Memory B cell (primary cell): ENCODE data around the gene CEP85L.
A peak's percentile ranks its signal among the peaks of the same experiment; 100 is the strongest.

ENCODE experiments used
- ATAC-seq: fragments of 150-1000 bp; cut with Tn5 transposase; 2 replicates; pipeline ENCODE4 v1.10.0; 2021; ENCODE audit warnings: low read depth, mild to moderate bottlenecking, moderate library complexity
- DNase-seq, 2 donors: peaks; one replicate each; pipeline ENCODE4 v3.0.0; 2022; ENCODE audit warnings: low spot score in 2 of 2
- H3K27ac Mint-ChIP-seq: one replicate; pipeline ENCODE4 v1.8.0; 2022; ENCODE audit warnings: mild to moderate bottlenecking, moderate library complexity, mixed read lengths
- H3K27me3 Mint-ChIP-seq: one replicate; pipeline ENCODE4 v1.8.0; 2022; ENCODE audit warnings: mixed read lengths
- H3K36me3 Mint-ChIP-seq: one replicate; pipeline ENCODE4 v1.8.0; 2022; ENCODE audit warnings: mild to moderate bottlenecking, mixed read lengths
- H3K4me1 Mint-ChIP-seq: one replicate; pipeline ENCODE4 v1.8.0; 2022; ENCODE audit warnings: mixed read lengths
- H3K4me3 Mint-ChIP-seq: one replicate; pipeline ENCODE4 v1.8.0; 2022; ENCODE audit warnings: mild to moderate bottlenecking, moderate library complexity, mixed read lengths
- H3K9me3 Mint-ChIP-seq: one replicate; pipeline ENCODE4 v1.8.0; 2022; ENCODE audit warnings: mixed read lengths

The CEP85L gene

DNA sequence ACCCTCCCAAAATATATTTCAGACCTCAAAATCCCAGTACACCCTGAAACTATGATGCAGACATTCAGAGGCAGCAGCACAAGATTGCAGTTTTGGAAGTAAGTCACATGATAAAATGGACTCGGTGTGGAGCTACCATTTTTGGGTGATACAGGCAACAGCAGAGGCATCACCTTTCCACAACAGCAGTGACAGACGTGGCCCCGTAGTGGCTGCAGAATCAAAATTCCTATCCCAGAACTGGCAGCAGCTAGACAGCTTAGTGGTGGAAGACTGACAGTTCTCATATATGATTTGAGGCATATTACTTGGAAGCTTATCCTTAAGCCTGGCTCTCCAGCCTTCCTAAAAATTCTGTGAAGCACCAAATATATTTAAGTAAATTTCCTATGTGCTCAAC, 83.4 kb downstream of the CEP85L start:
- H3K36me3 Mint-ChIP-seq = peaks cover 5% of the 10 kb centered on the region
- no peak for ATAC-seq
- no peaks in the 10 kb centered on the region for H3K9me3 Mint-ChIP-seq
- no peaks in the 10 kb centered on the region for H3K27me3 Mint-ChIP-seq
- peaks cover 7% of the 10 kb centered on the region for H3K4me1 Mint-ChIP-seq
- H3K4me3 Mint-ChIP-seq = no peak overlapping the region
- DNase-seq = no peak
- peak overlapping the region; percentile 7 for H3K27ac Mint-ChIP-seq

DNA sequence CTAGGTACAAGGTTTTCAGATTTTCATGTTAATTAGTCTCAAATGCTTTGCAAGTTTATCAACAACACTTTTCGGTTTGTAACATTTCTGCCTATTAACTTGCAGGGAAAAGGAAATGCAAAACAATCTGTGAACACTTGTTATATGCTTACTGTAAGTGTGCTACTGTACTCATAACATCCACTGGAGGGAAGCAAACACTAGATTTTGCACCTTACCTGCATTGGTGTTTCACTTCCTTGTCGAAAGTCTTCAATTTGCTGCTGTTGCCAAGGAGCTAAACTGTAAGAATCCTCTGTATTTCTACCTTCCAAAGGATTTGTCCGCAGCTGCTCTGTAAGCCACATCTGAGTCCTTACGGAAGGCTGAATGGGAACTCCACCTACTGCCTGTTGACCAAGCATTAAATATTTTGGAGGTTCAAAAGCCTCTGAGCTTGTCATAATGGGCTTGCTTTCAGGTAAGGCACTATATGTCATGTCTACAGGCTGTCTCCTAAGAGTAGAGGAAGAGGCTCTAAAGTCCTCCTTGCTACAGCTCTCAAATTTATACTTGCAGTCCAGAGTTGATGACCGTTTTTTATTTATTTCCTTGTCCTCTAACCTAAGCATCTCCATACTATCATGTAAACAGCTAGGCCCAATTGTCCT, 86.0 kb downstream of the CEP85L start:
- peaks cover 7% of the 10 kb centered on the region for H3K4me1 Mint-ChIP-seq
- no peaks in the 10 kb centered on the region for H3K9me3 Mint-ChIP-seq
- no peaks in the 10 kb centered on the region for H3K27me3 Mint-ChIP-seq

DNA sequence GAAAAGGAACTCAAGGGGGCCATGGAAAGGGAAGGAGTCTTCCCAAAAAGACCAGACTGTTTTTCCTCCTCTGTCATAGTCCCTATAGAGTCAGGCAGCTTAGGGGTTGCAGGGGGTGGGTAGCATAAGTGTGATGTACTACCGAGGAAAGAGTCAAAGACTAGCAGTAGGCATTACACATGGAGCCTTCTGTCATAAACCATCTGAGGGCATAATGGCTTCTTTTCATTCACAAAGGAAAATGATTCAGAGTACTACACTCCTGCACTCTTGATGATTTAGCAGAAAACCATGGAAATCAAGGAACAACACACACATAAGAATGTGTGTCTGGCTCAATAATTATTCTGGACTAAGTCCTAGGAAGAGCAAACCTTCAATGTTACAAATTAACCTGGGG, 88.4 kb downstream of the CEP85L start:
- DNase-seq = no peak
- Mint-ChIP-seq H3K36me3 (peaks cover 9% of the 10 kb centered on the region), H3K27ac (no peak overlapping the region), H3K4me1 (peaks cover 15% of the 10 kb centered on the region), H3K4me3 (no peak overlapping the region), H3K9me3 (no peaks in the 10 kb centered on the region), H3K27me3 (no peaks in the 10 kb centered on the region)
- ATAC-seq = no peak

More for the DNA sequence above, 86.0 kb downstream of the CEP85L start:
- DNase-seq = peak; percentile 30 to 60
- ATAC-seq = peak; percentile 100
- Mint-ChIP-seq H3K36me3 (peaks cover 6% of the 10 kb centered on the region), H3K27ac (peak overlapping the region; percentile 23), H3K4me3 (no peak overlapping the region)

DNA sequence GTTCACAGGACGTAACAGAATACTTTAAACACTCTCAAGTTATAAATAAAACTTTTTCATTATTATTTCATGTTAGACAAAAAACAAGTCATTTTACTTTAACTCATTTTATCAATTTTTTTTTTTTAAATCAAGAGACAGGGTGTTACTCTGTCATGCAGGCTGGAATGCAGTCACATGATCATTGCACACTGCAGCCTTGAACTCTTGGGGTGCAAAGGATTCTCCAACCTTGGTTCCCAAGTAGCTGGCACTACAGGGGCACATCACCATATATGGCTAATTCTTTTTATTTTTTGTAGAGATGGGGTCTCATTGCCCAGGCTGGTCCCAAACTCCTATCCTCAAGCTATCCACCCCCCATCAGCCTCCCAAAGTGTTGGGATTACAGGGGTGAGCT, 89.1 kb downstream of the CEP85L start:
- Mint-ChIP-seq H3K9me3 (no peaks in the 10 kb centered on the region), H3K4me1 (peaks cover 15% of the 10 kb centered on the region), H3K27me3 (no peaks in the 10 kb centered on the region), H3K4me3 (no peak overlapping the region), H3K27ac (no peak overlapping the region), H3K36me3 (peaks cover 9% of the 10 kb centered on the region)
- ATAC-seq (no peak), DNase-seq (no peak)

- DNase-seq (no peak), ATAC-seq (no peak)
- Mint-ChIP-seq H3K4me1 (peaks cover 9% of the 10 kb centered on the region), H3K4me3 (no peak overlapping the region), H3K27ac (no peak overlapping the region), H3K36me3 (peaks cover 12% of the 10 kb centered on the region), H3K27me3 (no peaks in the 10 kb centered on the region), H3K9me3 (no peaks in the 10 kb centered on the region)
These were observed 91.7 kb downstream of the CEP85L start for GRCh38 chr6:118559659-118560058.

DNA sequence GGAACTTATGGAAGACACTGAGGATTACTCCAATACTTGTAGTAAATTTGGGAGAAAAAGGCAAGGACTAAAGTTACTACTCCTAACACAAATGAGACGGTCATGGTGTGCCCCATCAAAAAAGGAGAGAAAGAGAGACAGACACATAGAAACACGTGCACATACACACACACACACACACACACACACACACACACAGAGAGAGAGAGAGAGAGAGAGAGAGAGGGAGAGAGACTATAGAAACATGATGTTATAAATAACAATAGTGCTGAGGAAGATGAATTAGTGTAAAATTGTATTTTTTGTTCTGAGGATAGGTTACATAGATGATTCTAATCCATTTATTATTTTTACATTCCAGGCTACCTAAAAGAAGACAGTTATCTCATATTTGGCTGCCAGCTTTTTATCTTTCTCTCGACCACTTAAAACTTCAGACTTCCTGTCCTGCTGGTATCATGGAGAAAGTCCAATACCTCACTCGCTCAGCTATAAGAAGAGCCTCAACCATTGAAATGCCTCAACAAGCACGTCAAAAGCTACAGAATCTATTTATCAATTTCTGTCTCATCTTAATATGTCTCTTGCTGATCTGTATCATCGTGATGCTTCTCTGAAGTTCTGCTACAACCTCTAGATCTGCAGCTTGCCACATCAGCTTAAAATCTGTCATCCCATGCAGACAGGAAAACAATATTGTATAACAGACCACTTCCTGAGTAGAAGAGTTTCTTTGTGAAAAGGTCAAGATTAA, 92.8 kb downstream of the CEP85L start:
- Mint-ChIP-seq H3K4me1 (peaks cover 9% of the 10 kb centered on the region), H3K27ac (peak overlapping the region; percentile 58), H3K27me3 (no peaks in the 10 kb centered on the region), H3K36me3 (peaks cover 15% of the 10 kb centered on the region), H3K9me3 (no peaks in the 10 kb centered on the region), H3K4me3 (no peak overlapping the region)
- DNase-seq (no peak), ATAC-seq (no peak)

DNA sequence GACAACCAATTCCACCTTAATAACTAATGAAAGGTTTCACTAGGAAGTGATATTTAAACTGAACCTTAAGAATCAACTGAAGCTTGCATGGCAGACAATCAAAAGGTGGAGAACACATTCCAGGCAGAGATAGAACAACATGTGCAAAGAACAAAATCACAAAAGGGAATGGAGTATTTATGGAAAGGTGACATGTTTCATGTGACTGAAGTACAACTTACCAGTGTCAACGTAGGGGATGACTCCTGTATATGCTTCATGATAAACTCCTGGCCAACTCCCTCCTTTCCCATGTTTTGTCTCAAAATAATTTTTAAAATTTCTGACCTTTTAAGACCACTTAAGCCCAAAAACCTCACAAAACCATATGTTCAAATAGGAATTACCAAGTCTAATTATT, 96.7 kb downstream of the CEP85L start:
- H3K4me1 Mint-ChIP-seq = peaks cover 6% of the 10 kb centered on the region
- DNase-seq = no peak
- no peaks in the 10 kb centered on the region for H3K27me3 Mint-ChIP-seq
- peaks cover 11% of the 10 kb centered on the region for H3K36me3 Mint-ChIP-seq
- no peaks in the 10 kb centered on the region for H3K9me3 Mint-ChIP-seq
- H3K27ac Mint-ChIP-seq = no peak overlapping the region
- no peak for ATAC-seq
- no peak overlapping the region for H3K4me3 Mint-ChIP-seq

- ATAC-seq = no peak
These were observed 98.3 kb downstream of the CEP85L start for GRCh38 chr6:118553132-118553531.

DNA sequence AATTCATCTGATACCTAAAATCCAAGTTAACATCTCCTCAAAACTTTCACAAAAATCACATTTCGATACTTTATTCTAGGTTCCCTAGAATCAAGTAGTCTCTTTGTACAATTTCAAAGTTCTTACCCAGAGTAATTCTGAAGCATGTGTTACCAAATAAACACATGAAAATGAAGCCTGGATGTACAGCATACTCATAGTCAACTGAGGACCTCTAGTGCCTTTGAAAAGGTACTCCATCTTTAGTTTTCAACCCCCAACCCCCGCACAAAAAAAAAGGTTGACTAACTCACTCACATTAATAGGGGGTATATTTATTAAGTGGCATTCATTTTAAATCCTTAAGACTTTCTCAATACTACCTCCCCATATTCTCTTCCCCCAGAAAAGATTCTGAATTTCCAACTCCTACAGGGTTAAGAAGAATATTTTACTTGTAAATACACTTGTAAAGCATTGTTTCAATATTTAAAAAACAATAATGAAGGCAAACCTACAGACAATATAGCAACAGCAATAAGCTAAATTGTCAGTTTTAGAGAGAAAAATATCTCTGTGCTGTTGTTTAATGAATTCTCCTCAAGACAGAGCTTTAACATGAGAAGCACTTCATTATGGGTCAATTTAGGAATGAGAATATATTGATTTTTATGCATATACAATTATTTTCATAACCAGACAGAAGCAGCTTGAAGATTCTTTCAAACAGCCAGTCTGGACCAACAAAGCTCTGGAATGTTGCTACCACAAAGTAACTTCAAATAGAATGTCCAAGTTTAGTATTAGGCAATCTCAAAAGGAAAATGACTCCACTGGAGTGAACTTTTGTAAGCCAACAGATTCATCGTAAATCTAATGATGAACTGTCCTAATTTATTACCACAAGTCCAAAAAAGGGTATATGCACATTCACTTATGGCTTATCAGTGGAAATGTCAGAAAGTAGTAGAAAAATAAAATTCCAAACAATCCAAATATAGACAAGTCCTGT, 100.0 kb downstream of the CEP85L start:
- H3K36me3 Mint-ChIP-seq = peaks cover 8% of the 10 kb centered on the region
- no peaks in the 10 kb centered on the region for H3K27me3 Mint-ChIP-seq
- H3K27ac Mint-ChIP-seq = no peak overlapping the region
- ATAC-seq (peak; percentile 76), DNase-seq (peak in 1 of 2 donors; percentile 16)
- H3K4me1 Mint-ChIP-seq = peaks cover 2% of the 10 kb centered on the region
- no peak overlapping the region for H3K4me3 Mint-ChIP-seq
- no peaks in the 10 kb centered on the region for H3K9me3 Mint-ChIP-seq

More at GRCh38 chr6:118553132-118553531, 98.3 kb downstream of the CEP85L start:
- H3K27ac Mint-ChIP-seq = no peak overlapping the region
- H3K36me3 Mint-ChIP-seq = peaks cover 8% of the 10 kb centered on the region
- no peaks in the 10 kb centered on the region for H3K9me3 Mint-ChIP-seq
- peaks cover under 1% of the 10 kb centered on the region for H3K4me1 Mint-ChIP-seq
- no peaks in the 10 kb centered on the region for H3K27me3 Mint-ChIP-seq
- DNase-seq = no peak
- no peak overlapping the region for H3K4me3 Mint-ChIP-seq

- no peak overlapping the region for H3K4me3 Mint-ChIP-seq
- no peaks in the 10 kb centered on the region for H3K9me3 Mint-ChIP-seq
- ATAC-seq (no peak), DNase-seq (no peak)
- H3K27me3 Mint-ChIP-seq = no peaks in the 10 kb centered on the region
- H3K27ac Mint-ChIP-seq = no peak overlapping the region
- peaks cover 4% of the 10 kb centered on the region for H3K4me1 Mint-ChIP-seq
- no peaks in the 10 kb centered on the region for H3K36me3 Mint-ChIP-seq
These were observed 102.8 kb downstream of the CEP85L start for GRCh38 chr6:118548613-118549012.

DNA sequence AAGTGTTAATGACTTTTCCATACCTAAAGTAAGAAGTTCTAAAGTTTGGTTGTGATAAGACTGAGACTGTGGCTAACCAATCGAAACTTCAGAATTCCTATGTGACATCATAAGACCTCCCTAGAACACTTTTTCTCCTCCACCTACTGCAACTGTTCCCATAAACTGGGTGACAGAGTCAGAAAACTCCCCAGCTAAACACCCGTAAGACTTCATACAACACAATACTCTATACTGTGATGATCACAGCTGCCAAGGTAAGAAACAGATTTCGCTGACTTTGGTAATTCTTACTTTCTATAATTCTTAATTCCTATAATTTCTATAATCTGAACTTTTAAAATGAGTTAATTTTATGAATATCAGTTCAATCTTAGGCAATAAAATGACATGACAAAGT, 103.3 kb downstream of the CEP85L start, which contains the start of gene PLN:
Gene PLN, plus strand, starts transcription at position 161 of the 400 bp plus-strand sequence. CDS start 10,626 bp downstream, outside the sequence.
- peaks cover 4% of the 10 kb centered on the region for H3K4me1 Mint-ChIP-seq
- H3K4me3 Mint-ChIP-seq = no peak within 1 kb of the TSS
- no peak for ATAC-seq
- no peak for DNase-seq
- H3K9me3 Mint-ChIP-seq = no peaks in the 10 kb centered on the region
- H3K36me3 Mint-ChIP-seq = no peaks in the 10 kb centered on the region
- no peak within 1 kb of the TSS for H3K27ac Mint-ChIP-seq
- no peaks in the 10 kb centered on the region for H3K27me3 Mint-ChIP-seq

- no peak for DNase-seq
- Mint-ChIP-seq H3K27ac (no peak overlapping the region), H3K36me3 (no peaks in the 10 kb centered on the region), H3K4me3 (no peak overlapping the region), H3K27me3 (no peaks in the 10 kb centered on the region), H3K9me3 (no peaks in the 10 kb centered on the region), H3K4me1 (peaks cover 4% of the 10 kb centered on the region)
- no peak for ATAC-seq
These were observed 104.5 kb downstream of the CEP85L start for GRCh38 chr6:118546880-118547218.

- no peak for ATAC-seq
These were observed 105.1 kb downstream of the CEP85L start for GRCh38 chr6:118546164-118546879.

More at GRCh38 chr6:118546164-118546879, 105.1 kb downstream of the CEP85L start:
- Mint-ChIP-seq H3K36me3 (no peaks in the 10 kb centered on the region), H3K4me3 (no peak overlapping the region), H3K27ac (no peak overlapping the region), H3K9me3 (no peaks in the 10 kb centered on the region), H3K4me1 (peaks cover 4% of the 10 kb centered on the region), H3K27me3 (no peaks in the 10 kb centered on the region)
- no peak for DNase-seq
